ENCODE results near the gene CTNND2. TPM values are rescaled to one million over a fixed set of nuclear protein-coding genes. Genes with fewer than 3 reads are reported as not detected.

Gene CTNND2
- total RNA-seq, 2 experiments from 2014 or later, result not detected

DNA sequence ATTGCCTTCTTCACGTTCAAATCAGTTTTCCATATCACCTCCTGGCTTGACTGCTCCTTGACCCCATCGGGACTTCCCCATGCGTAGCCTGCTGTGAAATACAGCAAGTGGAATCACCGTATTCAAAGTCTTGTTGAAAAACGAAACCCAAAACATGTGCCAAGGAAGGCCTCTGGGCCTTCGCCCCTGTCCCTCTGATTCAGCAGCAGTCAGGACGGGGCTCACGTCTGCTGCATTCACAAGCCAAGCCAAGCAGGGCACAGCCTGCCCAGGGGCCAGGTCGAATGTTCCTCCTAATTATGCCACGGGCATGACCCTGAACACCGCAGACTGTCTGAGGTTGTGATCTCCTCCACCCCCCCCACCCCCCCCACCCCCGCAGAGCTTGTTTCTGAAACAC lies 960 bp upstream of the CTNND2 start:
- peaks cover 37% of the 10 kb centered on the region for H3K27me3 Mint-ChIP-seq
- CTCF ChIA-PET, result no interaction called here
- peaks cover 2% of the 10 kb centered on the region for H3K4me1 Mint-ChIP-seq (ENCODE audit: low read depth)
- H3K36me3 Mint-ChIP-seq (ENCODE audit: low read depth), result no peaks in the 10 kb centered on the region
- intact Hi-C loops (cut with micrococcal nuclease), result no loop called here
- peaks cover 2% of the 10 kb centered on the region for H3K9me3 Mint-ChIP-seq
- H3K27ac Mint-ChIP-seq, result no peak overlapping the region
- ATAC-seq (no peak), DNase-seq (no peak)
- TF ChIP-seq, protein P1, sequence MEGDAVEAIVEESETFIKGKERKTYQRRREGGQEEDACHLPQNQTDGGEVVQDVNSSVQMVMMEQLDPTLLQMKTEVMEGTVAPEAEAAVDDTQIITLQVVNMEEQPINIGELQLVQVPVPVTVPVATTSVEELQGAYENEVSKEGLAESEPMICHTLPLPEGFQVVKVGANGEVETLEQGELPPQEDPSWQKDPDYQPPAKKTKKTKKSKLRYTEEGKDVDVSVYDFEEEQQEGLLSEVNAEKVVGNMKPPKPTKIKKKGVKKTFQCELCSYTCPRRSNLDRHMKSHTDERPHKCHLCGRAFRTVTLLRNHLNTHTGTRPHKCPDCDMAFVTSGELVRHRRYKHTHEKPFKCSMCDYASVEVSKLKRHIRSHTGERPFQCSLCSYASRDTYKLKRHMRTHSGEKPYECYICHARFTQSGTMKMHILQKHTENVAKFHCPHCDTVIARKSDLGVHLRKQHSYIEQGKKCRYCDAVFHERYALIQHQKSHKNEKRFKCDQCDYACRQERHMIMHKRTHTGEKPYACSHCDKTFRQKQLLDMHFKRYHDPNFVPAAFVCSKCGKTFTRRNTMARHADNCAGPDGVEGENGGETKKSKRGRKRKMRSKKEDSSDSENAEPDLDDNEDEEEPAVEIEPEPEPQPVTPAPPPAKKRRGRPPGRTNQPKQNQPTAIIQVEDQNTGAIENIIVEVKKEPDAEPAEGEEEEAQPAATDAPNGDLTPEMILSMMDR (IDR thresholded peaks at IDR 0.05), result no peak
- POLR2A ChIA-PET, result no interaction called here
- no peak overlapping the region for H3K4me3 Mint-ChIP-seq

GRCh38 chr5:11903614-11904264 lies 507 bp downstream of the CTNND2 start:
- H3K4me3 Mint-ChIP-seq, result no peak overlapping the region
- ChIA-PET CTCF (no interaction called here), POLR2A (no interaction called here)
- intact Hi-C loops (cut with micrococcal nuclease), result no loop called here
- H3K27me3 Mint-ChIP-seq, result peaks cover 37% of the 10 kb centered on the region
- no peaks in the 10 kb centered on the region for H3K9me3 Mint-ChIP-seq
- H3K4me1 Mint-ChIP-seq (ENCODE audit: low read depth), result peaks cover 2% of the 10 kb centered on the region
- peak; percentile 2 for DNase-seq
- H3K36me3 Mint-ChIP-seq (ENCODE audit: low read depth), result no peaks in the 10 kb centered on the region
- no peak overlapping the region for H3K27ac Mint-ChIP-seq
- TF ChIP-seq, protein P1 (IDR thresholded peaks at IDR 0.05), result no peak
- peak; percentile 34 for ATAC-seq

DNA sequence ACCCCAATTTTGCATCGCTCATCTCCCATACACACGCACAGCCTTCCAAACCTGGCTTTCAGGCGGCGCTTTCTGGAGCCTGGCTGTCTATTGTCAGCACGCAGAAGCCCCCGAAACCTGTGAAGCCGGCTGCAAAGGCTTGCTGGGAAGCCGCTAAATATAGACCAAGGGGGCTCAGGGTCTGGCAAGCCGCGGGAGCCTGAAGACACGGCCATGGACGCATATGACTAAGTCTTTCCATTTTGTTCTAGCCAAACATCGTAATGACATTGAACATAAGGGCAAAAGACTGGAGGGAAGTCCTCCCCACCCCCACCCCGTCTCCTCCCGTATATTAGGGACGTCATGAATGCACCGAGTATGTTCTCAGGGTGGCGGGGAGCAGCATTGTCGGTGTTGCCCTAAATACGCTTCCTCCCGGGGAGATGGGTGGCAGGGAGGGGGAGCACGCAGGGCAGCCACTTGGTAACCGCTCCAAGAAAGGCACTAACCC lies 1.1 kb downstream of the CTNND2 start:
- Mint-ChIP-seq H3K4me3 (no peak overlapping the region), H3K27me3 (peaks cover 37% of the 10 kb centered on the region), H3K36me3 (ENCODE audit: low read depth) (no peaks in the 10 kb centered on the region), H3K4me1 (ENCODE audit: low read depth) (peaks cover 2% of the 10 kb centered on the region), H3K27ac (no peak overlapping the region), H3K9me3 (no peaks in the 10 kb centered on the region)
- ATAC-seq, result no peak
- TF ChIP-seq, protein P1 (IDR thresholded peaks at IDR 0.05), result no peak
- no peak for DNase-seq
- intact Hi-C loops (cut with micrococcal nuclease), result no loop called here
- ChIA-PET CTCF (no interaction called here), POLR2A (no interaction called here)

DNA sequence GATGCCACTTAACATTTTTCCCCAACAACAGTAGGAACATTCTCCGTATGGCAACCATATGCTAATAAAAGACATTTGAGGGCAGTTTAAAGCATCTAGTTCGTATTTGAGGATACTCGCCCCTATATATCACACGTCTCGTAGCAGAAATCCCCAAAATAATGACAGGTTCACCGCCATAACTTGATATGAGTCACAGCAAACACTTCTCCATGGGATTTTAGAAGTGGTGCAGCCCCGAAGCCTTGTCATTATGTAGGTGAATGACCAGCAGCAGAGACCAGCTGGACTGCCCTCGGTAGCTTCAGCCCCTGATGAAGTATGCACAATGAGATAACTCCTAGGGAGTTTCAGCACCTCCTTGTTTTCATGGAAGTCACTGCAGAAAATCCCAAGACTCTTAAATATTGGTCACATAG lies 2.0 kb downstream of the CTNND2 start:
- Mint-ChIP-seq H3K4me1 (ENCODE audit: low read depth) (peaks cover 2% of the 10 kb centered on the region), H3K27me3 (peaks cover 37% of the 10 kb centered on the region), H3K4me3 (no peak overlapping the region), H3K36me3 (ENCODE audit: low read depth) (no peaks in the 10 kb centered on the region), H3K9me3 (no peaks in the 10 kb centered on the region), H3K27ac (no peak overlapping the region)
- ChIA-PET CTCF (interaction anchor here (0.6 kb wide), 1 partner anchor 188 kb away, joined by 3 read pairs; no protein-coding TSS in a partner anchor), POLR2A (no interaction called here)
- intact Hi-C loops (cut with micrococcal nuclease), result no loop called here
- no peak for DNase-seq
- TF ChIP-seq, protein P1 (IDR thresholded peaks at IDR 0.05), result no peak
- no peak for ATAC-seq

DNA sequence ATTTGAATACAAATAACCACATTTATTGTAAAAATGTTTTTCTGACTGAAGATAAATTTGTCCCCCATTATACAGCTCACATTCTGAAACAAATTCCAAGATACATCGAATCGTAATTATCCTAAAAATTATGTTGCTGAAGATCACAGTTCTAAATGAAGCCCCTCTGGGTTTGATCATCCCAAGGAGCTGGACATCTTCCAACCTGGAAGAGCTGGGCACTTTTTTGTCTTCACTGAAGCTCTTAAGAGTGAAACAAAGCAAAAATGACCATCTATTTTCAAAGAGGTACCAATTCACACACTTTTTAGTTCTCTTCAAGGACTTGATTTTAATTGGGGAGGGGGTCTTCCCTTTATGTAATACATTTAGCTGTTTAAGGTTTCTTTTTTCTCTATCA lies 5.5 kb downstream of the CTNND2 start:
- DNase-seq (no peak), ATAC-seq (no peak)
- intact Hi-C loops (cut with micrococcal nuclease), result no loop called here
- Mint-ChIP-seq H3K27me3 (peaks cover 20% of the 10 kb centered on the region), H3K4me3 (no peak overlapping the region), H3K36me3 (ENCODE audit: low read depth) (no peaks in the 10 kb centered on the region), H3K4me1 (ENCODE audit: low read depth) (no peaks in the 10 kb centered on the region), H3K9me3 (no peaks in the 10 kb centered on the region), H3K27ac (no peak overlapping the region)
- TF ChIP-seq, protein P1 (IDR thresholded peaks at IDR 0.05), result no peak
- ChIA-PET POLR2A (no interaction called here), CTCF (no interaction called here)

Data from activated CD8-positive, alpha-beta T cell treated with anti-CD3 and anti-CD28 coated beads for 36 hours (primary cell).